Measurements from ENCODE around the gene GDPD4.

GRCh38 chr11:77214557-77214956 is 86.9 kb downstream of the GDPD4 start:
- TF ChIP-seq CTCF (IDR thresholded peaks at IDR 0.05) (no peak), POLR2A (IDR thresholded peaks at IDR 0.05) (no peak)

All from upper lobe of left lung (tissue), 4 donors.